Measurements from ENCODE around the gene RPL27.
A peak's percentile ranks its signal among the peaks of the same experiment; 100 is the strongest.
"Not testable (repeated sequence)": the region's sequence is repeated elsewhere in the genome, so short reads cannot be mapped to it uniquely, and the experiment has no call there.

RPL27 gene

DNA sequence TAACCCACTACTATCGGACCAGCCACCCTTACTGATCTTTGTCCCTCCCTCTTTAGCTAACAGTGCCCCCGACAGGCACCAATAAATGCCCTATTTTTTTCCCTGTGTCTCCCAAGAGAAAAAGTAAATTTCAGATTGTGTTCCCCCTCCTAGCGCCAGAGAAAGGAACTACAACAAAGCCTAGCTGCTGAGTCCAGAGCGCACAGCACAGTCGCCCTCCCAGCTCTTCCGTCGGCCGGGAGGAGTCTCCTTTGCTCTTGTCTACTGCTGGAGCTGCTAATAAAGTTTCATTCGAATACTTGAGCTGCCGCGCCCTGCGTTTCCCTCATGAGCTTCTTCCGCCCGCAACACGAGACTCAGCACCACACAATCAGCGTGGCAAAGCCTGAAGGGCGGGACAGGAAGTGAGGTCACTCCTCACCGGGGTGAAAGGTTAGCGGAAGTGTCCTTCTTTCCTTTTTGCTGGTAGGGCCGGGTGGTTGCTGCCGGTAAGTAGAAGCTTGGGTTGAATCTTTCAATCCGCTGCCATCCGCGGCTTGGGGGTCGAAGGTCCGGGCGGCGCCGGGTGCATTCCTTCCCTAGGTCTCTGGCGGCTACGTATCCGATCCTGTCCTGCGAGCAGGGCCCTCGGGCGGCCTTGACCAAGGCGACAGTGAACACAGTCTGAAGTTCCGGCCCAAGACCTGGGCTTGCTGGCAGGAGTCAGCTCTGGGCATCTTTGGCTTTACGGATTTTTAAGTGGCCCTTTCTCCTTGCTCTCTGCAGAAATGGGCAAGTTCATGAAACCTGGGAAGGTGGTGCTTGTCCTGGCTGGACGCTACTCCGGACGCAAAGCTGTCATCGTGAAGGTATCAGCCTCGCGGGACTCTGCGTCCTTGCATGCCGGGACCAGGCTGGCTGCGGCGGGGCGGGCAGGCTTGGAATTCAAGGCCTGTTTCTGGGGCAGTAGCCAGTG is at the start of gene RPL27:
RPL27 (plus strand) TSS at position 436 of the 955 bp plus-strand sequence; CDS start at position 768, 332 bp downstream.
- DNase-seq, result peak; percentile 95

- DNase-seq, result no peak
These were observed 48.0 kb upstream of the RPL27 start for GRCh38 chr17:42950044-42950783.

DNA sequence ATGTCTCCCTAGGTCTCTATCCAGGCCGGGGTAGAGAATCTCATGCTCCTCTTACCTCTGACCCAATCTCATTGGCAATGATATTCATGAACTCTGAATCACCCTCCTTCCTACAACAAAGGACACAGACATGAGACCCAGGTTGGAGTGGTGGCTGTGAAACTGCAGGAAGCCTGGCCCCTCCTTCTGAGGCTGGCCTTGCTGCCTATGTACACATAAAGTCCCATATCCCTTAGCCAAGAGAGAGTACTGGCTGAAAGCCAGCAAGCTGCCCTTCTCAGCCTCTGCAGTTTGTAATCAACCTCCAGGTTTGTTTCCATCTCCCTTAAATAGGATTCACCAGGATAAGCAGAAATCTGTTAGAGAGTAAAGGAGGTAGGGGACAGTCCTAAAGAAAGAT is 44.5 kb upstream of the RPL27 start:
- no peak for DNase-seq

GRCh38 chr17:42964161-42964932 is 33.9 kb upstream of the RPL27 start, which contains the start of gene AARSD1:
TSS of gene AARSD1 (minus strand) at chr17:42964454. CDS start at chr17:42964440, 14 bp downstream.
- peak; percentile 93 for DNase-seq

GRCh38 chr17:42967925-42968324 is 30.3 kb upstream of the RPL27 start:
- no peak for DNase-seq

- DNase-seq, result no peak
These were observed 29.1 kb upstream of the RPL27 start for GRCh38 chr17:42969001-42969581.

DNA sequence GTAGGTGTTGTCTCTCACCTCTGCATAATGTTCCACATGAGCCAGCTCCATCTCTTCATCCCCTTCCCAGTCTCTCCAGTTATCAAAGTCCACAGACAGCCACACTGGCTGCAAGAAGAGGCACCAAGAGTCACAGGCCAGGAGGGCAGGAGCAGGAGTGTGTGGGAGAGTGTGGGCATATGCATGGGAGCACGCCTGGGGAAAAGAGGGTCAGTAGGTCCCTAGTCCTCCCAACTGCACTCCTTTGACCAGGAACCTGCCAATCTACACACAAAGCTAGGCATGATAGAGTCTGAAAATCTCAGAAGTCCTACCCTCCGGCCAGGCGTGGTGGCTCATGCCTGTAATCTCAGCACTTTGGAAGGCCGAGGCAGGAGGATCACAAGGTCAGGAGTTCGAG is 26.6 kb upstream of the RPL27 start:
- DNase-seq, result no peak

DNA sequence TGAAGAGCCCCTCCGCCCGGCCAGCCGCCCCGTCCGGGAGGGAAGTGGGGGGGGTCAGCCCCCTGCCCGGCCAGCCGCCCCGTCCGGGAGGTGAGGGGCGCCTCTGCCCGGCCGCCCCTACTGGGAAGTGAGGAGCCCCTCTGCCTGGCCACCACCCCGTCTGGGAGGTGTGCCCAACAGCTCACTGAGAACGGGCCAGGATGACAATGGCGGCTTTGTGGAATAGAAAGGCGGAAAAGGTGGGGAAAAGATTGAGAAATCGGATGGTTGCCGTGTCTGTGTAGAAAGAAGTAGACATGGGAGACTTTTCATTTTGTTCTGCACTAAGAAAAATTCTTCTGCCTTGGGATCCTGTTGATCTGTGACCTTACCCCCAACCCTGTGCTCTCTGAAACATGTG is 24.9 kb upstream of the RPL27 start:
- not testable (repeated sequence) for DNase-seq

- no peak for DNase-seq
These were observed 23.0 kb upstream of the RPL27 start for GRCh38 chr17:42975265-42975664.

DNA sequence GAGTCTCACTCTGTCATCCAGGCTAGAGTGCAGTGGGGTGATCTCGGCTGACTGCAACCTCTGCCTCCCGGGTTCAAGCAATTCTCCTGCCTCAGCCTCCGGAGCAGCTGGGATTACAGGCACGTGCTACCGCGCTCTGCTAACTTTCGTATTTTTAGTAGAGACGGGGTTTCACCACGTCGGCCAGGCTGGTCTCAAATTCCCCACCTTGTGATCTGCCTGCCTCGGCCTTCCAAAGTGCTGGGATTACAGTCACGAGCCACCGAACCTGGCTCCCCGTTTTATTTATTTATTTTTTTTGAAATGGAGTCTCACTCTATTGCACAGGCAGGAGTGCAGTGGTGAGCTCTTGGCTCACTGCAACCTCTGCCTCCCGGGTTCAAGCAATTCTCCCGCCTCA is 22.5 kb upstream of the RPL27 start:
- not testable (repeated sequence) for DNase-seq

GRCh38 chr17:42979511-42980273 is 18.5 kb upstream of the RPL27 start, which contains the start of gene PTGES3L:
TSS of gene PTGES3L (minus strand) at chr17:42980080. CDS start at chr17:42980053, 27 bp downstream.
- DNase-seq, result no peak

- peak; percentile 96 for DNase-seq
These were observed 17.9 kb upstream of the RPL27 start, which contains the start of gene RUNDC1 for GRCh38 chr17:42980274-42980765. TSS of gene RUNDC1 (plus strand) at chr17:42980565. CDS start at chr17:42980577, 12 bp downstream.

DNA sequence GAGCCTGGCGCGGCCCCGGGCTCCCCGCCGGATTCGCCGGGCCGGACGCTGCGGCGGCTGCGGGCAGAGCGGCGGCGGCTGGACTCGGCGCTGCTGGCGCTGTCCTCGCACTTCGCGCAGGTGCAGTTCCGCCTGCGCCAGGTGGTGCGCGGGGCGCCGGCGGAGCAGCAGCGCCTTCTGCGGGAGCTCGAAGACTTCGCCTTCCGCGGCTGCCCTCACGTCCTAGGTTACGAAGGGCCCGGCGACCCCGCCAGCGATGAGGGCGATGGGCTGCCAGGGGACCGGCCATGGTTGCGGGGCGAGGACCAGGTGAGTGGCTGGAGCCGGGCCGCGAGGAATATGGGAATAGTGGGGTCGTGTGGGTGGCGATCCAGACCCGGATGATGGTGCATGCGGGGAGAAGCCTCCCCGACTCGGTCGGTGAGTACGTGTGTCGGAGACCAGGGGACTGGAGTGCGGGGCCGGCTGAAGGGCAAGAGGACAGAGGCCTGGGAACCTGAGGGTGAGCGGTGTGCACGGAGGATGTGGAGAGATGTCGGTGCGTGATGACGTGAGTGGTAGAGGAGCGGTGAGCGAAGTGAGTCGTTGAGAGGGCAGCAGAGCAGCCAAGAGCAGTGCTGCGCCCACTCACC is 17.3 kb upstream of the RPL27 start:
- DNase-seq, result peak; percentile 85

DNA sequence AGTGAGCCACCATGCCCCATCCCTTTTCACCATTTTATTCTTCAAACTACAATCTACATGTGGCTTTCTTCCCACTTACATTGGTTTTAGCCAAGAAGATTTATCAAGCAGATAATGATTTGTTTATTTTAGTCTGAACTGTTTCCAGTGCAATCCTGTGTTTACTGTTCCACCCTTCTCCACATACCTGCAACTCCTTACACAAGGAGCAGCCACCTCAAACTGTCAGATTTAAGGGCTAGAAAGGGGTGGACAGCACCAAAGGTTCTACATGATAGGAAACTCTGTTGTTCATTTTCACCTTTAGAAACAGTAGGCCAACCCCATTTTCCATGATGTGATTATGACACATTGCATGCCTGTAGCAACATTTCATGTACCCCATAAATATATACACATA is 16.0 kb upstream of the RPL27 start:
- no peak for DNase-seq

GRCh38 chr17:42985225-42985624 is 13.0 kb upstream of the RPL27 start:
- no peak for DNase-seq

DNA sequence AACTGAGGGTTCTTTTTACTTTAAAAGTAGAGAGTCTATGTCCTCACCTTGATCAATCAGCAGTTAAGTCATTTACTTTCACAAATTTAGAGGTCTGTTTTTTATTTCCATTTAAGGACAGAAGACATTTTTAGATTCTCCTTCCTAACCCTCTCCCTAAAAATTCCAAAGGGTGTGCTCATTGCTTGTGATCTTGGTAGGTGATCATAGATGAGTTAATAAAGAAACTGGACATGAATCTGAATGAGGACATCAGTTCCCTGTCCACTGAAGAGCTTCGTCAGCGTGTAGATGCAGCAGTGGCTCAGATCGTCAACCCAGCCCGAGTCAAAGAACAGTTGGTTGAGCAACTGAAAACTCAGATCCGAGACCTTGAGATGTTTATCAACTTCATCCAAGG is 9.1 kb upstream of the RPL27 start:
- DNase-seq, result no peak

DNA sequence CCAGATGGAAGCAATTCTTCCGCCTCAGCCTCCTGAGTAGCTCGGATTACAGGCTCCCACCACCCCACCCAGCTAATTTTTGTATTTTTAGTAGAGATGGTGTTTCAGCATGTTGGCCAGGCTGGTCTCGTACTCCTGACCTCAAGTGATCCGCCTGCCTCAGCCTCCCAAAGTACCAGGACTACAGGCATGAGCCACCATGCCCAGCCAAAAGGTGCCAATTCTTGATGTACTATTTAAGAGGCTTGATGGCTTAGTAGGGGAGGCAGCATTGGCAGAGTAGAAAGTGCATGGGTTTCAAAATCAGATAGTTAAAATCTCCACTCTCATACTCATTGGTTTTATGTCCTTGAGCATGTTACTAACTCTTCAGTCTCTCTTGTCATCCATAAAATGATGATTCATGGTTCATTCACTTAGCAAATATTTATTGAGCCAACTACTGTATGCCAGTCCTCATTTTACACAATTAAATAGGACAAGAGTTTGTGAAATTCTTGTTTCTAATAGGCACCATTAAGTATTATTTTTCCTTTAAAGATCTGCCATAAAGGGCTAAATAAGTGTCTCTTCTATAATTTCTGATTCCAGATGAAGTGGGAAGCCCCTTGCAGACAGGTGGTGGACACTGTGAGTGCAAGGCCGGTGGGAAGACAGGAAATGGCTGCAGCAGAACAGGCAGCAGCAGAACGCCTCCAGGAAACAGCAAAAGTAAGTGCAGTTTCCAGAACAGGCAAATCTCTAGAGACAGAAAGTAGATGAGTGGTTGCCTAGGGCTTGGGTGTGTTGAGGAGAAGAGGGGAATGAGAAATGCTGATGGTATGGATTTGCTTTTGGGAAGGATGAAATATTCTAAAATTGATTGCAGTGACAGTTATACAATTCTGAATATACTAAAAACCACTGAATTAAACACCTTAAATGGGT is 8.2 kb upstream of the RPL27 start:
- DNase-seq, result no peak

DNA sequence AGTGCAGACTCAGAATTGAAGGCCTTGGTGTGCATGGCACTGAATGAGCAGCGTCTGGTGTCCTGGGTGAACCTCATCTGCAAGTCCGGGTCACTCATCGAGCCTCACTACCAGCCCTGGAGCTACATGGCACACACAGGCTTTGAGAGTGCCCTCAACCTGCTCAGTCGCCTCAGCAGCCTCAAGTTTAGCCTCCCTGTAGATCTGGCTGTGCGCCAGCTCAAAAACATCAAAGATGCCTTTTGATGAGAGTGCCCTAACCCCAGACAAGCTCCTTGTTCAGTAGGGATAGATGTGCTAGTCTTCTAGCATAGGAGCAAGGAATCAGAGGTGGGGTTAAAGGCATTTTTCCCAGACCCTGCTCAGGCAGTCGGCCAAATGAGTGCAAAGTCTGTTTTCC is 6.7 kb upstream of the RPL27 start:
- DNase-seq, result no peak

- DNase-seq, result no peak
These were observed 5.3 kb upstream of the RPL27 start for GRCh38 chr17:42992872-42993271.

DNA sequence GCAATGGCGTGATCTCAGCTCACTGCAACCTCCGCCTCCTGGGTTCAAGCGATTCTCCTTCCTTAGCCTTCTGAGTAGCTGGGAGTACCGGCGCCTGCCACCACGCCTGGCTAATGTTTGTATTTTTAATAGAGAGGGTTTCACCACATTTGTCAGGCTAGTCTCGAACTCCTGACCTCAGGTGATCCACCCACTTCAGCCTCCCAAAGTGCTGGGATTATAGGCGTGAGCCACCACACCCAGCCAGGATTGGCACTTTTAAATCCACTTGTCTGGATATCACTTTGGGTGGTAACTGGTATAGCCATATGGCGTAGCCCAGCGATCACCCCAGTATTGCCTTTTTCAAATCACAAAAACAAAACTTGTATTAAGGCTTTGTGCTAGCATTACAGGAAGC is 4.3 kb upstream of the RPL27 start:
- not testable (repeated sequence) for DNase-seq

Measured in activated CD8-positive, alpha-beta memory T cell treated with anti-CD3 and anti-CD28 coated beads, Interleukin-2, amount 50 U/mL, for 48 hours (primary cell).